GM12891 (cell line): Measurements from ENCODE around the gene SHROOM3.
A peak's percentile ranks its signal among the peaks of the same experiment; 100 is the strongest.

Source experiments
- DNase-seq: peaks from one replicate; pipeline ENCODE4 v3.0.0; 2011; ENCODE audit warnings: low spot score; ENCODE audit not compliant: insufficient read length
- FAIRE-seq: peaks from 2 replicates; lab custom pipeline; 2011; peaks lifted over from hg19 to GRCh38; lab: Jason Lieb, UNC
- PAX5 ChIP-seq: IDR thresholded peaks from 2 replicates; pipeline ENCODE4 v1.6.1; 2011; ENCODE audit warnings: low read length, moderate library complexity, mild to moderate bottlenecking; ENCODE audit not compliant: insufficient read depth, severe bottlenecking
- POLR2A ChIP-seq: IDR thresholded peaks from 2 replicates; pipeline ENCODE4 v1.6.1; 2011; ENCODE audit warnings: low read depth, low read length, control low read depth
- POLR2AphosphoS5 ChIP-seq: IDR thresholded peaks from 2 replicates; pipeline ENCODE4 v1.6.1; 2011; ENCODE audit warnings: low read depth, low read length, control low read depth
- POU2F2 ChIP-seq: IDR thresholded peaks from 2 replicates; pipeline ENCODE4 v1.6.1; 2011; ENCODE audit warnings: low read depth, mild to moderate bottlenecking, control low read depth, low read length, moderate library complexity
- SPI1 ChIP-seq: IDR thresholded peaks from 2 replicates; pipeline ENCODE4 v1.6.1; 2011; ENCODE audit warnings: low read depth, low read length, control low read depth
- TAF1 ChIP-seq: IDR thresholded peaks from 2 replicates; pipeline ENCODE4 v1.6.1; 2011; ENCODE audit warnings: low read depth, low read length, control low read depth

Gene SHROOM3

GRCh38 chr4:76745240-76745639, 310.2 kb downstream of the SHROOM3 start:
- no peak for FAIRE-seq
- no peak for DNase-seq
- TF ChIP-seq POLR2AphosphoS5 (no peak), TAF1 (no peak), PAX5 (no peak), POU2F2 (no peak), POLR2A (no peak), SPI1 (no peak)

- no peak for DNase-seq
- TF ChIP-seq POLR2A (no peak), SPI1 (no peak), POLR2AphosphoS5 (no peak), PAX5 (no peak), POU2F2 (no peak), TAF1 (no peak)
- no peak for FAIRE-seq
Observed at GRCh38 chr4:76747563-76747962, 312.5 kb downstream of the SHROOM3 start.

- peak; percentile 56 for FAIRE-seq
- TF ChIP-seq TAF1 = no peak
- no peak for TF ChIP-seq SPI1
- no peak for TF ChIP-seq PAX5
- no peak for TF ChIP-seq POLR2AphosphoS5
- TF ChIP-seq POU2F2 = no peak
- no peak for TF ChIP-seq POLR2A
- no peak for DNase-seq
Observed at GRCh38 chr4:76748649-76749048, 313.6 kb downstream of the SHROOM3 start.

- DNase-seq (no peak), FAIRE-seq (no peak)
- TF ChIP-seq TAF1 (no peak), PAX5 (no peak)
Observed at GRCh38 chr4:76749355-76749754, 314.3 kb downstream of the SHROOM3 start.

GRCh38 chr4:76750716-76751115, 315.7 kb downstream of the SHROOM3 start:
- DNase-seq (no peak), FAIRE-seq (no peak)
- TF ChIP-seq SPI1 (no peak), POLR2A (no peak), POU2F2 (no peak), PAX5 (no peak), TAF1 (no peak), POLR2AphosphoS5 (no peak)

- TF ChIP-seq POLR2AphosphoS5 (no peak), TAF1 (no peak), PAX5 (no peak), SPI1 (no peak), POLR2A (no peak), POU2F2 (no peak)
- FAIRE-seq (no peak), DNase-seq (no peak)
Observed at GRCh38 chr4:76751612-76752343, 316.7 kb downstream of the SHROOM3 start.

- TF ChIP-seq TAF1 (no peak), POLR2AphosphoS5 (no peak), SPI1 (no peak), POLR2A (no peak), POU2F2 (no peak), PAX5 (no peak)
- FAIRE-seq = no peak
Observed at GRCh38 chr4:76752861-76753501, 318.0 kb downstream of the SHROOM3 start.

GRCh38 chr4:76753814-76754213, 318.8 kb downstream of the SHROOM3 start:
- DNase-seq = no peak
- TF ChIP-seq SPI1 (no peak), POU2F2 (no peak), PAX5 (no peak), POLR2A (no peak), POLR2AphosphoS5 (no peak), TAF1 (no peak)
- FAIRE-seq = no peak

More at GRCh38 chr4:76752861-76753501, 318.0 kb downstream of the SHROOM3 start:
- DNase-seq = no peak

GRCh38 chr4:76754439-76754838, 319.4 kb downstream of the SHROOM3 start:
- no peak for DNase-seq
- FAIRE-seq = no peak
- TF ChIP-seq POLR2AphosphoS5 (no peak), SPI1 (no peak), TAF1 (no peak), PAX5 (no peak), POLR2A (no peak), POU2F2 (no peak)

GRCh38 chr4:76755756-76756155, 320.7 kb downstream of the SHROOM3 start:
- DNase-seq (no peak), FAIRE-seq (no peak)
- TF ChIP-seq POU2F2 (no peak), POLR2AphosphoS5 (no peak), TAF1 (no peak), SPI1 (no peak), POLR2A (no peak), PAX5 (no peak)
